GM13976 (cell line): ENCODE results near the gene GPN3.
"Not testable (repeated sequence)": the region's sequence is repeated elsewhere in the genome, so short reads cannot be mapped to it uniquely, and the experiment has no call there.

ENCODE experiments used
- DNase-seq: peaks from one replicate; pipeline ENCODE4 v3.0.0; 2012; ENCODE audit warnings: low spot score
- CTCF ChIP-seq: IDR thresholded peaks from 2 replicates; pipeline ENCODE4 v1.5.1; 2012; ENCODE audit warnings: borderline replicate concordance, mild to moderate bottlenecking; ENCODE audit not compliant: insufficient read depth; ENCODE audit errors: extremely low read depth, missing control alignments, control extremely low read depth
- in situ Hi-C: fragments of 300-500 bp; cut with MboI; formaldehyde crosslinking; loops from one replicate; pipeline ENCODE4 v1.12.0; 2022; ENCODE audit warnings: low sequenced_read_pairs, mixed read lengths, inconsistent platforms; ENCODE audit not compliant: unreplicated experiment

Gene GPN3

DNA sequence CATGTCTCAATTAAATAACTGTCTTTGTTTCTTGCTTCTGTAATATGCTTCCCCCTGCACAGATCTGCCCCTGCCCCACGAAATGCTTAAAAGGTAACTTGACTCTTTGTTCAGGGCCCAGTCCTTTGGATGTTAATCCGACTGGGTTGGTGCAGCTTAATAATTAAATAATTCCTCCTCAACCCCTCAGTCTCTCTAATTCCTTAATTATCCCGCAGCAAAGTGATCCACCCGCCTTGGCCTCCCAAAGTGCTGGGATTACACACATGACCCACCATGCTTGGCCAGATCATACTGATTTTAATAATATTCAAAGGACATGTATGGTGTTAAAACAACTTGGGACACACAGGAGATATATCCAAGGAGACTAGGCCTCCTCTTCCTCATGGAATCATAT is 46.4 kb downstream of the GPN3 start:
- TF ChIP-seq CTCF: no peak
- DNase-seq: no peak
- in situ Hi-C loops: loop anchor here (10.0 kb wide), 1 partner anchor 317 kb away; no protein-coding TSS in a partner anchor

GRCh38 chr12:110421159-110421661 is 46.8 kb downstream of the GPN3 start:
- in situ Hi-C loops: loop anchor here (10.0 kb wide), 1 partner anchor 316 kb away; no protein-coding TSS in a partner anchor
- no peak for TF ChIP-seq CTCF
- DNase-seq: no peak

DNA sequence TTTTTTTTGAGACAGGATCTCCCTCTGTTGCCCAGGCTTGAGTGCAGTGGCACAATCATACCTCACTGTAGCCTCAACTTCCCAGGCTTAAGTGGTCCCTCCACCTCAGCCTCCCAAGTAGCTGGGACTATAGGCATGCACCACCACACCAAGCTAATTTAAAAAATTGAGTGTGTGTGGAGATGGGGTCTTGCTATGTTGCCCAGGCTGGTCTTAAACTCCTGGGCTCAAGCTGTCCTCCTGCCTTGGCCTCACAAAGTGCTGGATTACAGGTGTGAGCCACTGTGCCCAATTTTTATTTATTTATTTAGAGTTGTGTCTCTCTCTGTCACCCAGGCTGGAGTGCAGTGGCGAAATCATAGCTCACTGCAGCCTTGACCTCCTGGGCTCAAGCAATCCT is 47.4 kb downstream of the GPN3 start:
- in situ Hi-C loops: loop anchor here (10.0 kb wide), 1 partner anchor 316 kb away; no protein-coding TSS in a partner anchor
- not testable (repeated sequence) for DNase-seq

DNA sequence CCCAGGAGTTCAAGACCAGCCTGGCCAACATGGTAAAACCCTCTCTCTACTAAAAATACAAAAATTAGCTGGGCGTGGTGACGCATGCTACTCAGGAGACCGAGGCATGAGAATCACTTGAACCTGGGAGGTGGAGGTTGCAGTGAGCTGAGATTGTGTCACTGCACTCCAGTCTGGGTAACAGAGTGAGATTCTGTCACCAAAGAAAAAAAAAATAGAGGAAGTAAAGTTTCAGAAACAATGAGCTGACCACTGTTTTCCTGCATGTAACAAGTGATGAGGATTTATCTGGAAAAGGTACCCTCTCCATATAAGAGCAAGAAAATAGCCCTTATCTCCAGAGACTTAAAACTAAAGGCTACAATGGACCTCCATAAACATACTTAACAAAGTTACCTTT is 50.9 kb downstream of the GPN3 start:
- in situ Hi-C loops, DNase-seq: not testable (repeated sequence)

DNA sequence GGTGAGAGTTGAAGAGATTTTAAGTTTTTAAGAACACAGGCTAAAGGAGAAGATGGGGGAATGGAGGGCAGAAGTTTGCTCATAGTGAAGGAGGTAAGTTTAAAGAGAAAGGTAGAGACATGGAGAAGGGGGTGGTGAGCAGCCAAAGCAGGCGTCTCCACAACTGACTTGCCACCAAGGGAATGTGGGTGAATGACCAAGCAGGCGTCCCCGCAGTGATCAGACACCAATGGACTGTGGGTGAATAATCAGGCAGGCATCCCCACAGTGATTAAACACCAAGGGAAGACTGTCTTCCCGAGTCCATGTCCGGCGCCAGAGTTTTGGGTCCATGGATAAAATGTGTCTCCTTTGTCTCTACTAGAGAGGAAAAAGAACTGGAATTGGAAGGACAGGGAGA is 58.0 kb downstream of the GPN3 start:
- DNase-seq, in situ Hi-C loops: not testable (repeated sequence)

GRCh38 chr12:110405126-110405662 is 62.9 kb downstream of the GPN3 start:
- in situ Hi-C loops, DNase-seq: not testable (repeated sequence)

GRCh38 chr12:110403976-110404682 is 63.9 kb downstream of the GPN3 start:
- TF ChIP-seq CTCF: no peak
- in situ Hi-C loops: no loop called here
- peak; percentile 86 for DNase-seq

DNA sequence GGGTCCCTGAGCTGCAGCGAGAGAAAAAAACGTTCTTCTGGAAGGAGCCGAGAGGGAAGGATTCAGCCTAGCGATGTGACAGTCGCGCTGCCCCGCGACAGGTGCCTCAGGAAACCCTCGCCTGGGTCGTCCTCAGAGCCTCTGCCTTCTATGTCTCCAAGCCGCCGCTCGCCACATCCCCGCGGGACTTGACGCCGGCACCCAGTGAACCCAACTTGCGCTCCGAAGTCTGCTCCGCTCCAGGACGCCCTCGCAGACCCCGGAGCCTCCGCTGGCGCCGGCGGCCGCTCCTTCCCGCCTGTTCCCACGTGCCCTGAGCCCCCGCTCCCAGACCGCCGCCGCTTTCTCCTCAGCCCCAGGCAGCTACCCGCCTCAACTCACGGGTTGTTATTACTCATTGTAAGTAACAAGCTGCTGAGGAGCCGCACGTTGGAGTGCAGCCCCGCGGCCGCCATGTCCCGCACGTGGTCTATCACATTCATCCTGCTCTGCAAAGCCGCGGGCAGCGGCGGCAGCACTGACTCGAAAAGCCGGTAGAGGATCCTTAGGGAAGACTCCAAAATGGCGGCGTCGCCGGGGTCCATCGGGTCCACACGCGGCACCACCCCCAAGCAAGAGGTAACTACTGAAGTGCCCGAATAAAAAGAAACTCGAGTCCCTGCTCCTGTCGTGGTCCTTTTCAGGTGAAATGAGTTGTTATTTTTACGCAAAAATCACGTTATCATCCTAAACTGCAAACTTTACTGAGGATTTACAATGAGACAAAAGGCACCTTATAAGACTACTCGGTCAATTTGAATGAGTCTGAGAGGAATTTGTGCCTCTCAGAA is 64.7 kb downstream of the GPN3 start, which contains the start of gene ANAPC7:
Gene ANAPC7 (minus strand): TSS at position 563 of the 830 bp plus-strand sequence. CDS start 81 bp downstream, at position 482.
- TF ChIP-seq CTCF: no peak
- peak; percentile 93 for DNase-seq
- in situ Hi-C loops: no loop called here
